Omental fat pad (tissue), 4 donors: ENCODE results near the gene BCL10. TPM values are rescaled to one million over a fixed set of nuclear protein-coding genes. Genes with fewer than 3 reads are reported as not detected.

Experiments
- ATAC-seq: fragments of 150-250 bp; one replicate; pipeline ENCODE4 v1.9.1; 2016; ENCODE audit warnings: mild to moderate bottlenecking, moderate library complexity; ENCODE audit not compliant: low FRiP score
- DNase-seq: peaks from one replicate; pipeline ENCODE4 v3.0.0-alpha.2; 2019; ENCODE audit warnings: low spot score
- total RNA-seq, 4 donors: library from RNA; depleted of rRNA; stranded (reverse); fragments of >200 nt; gene quantifications; one replicate each; pipeline ENCODE4 v1.1.0, GENCODE V29; 2016
- TF ChIP-seq, protein P1 (sequence below), 3 donors: fragments of 450-650 bp; IDR thresholded peaks; one replicate each; pipeline ENCODE4 v1.5.1; 2016 to 2017; ENCODE audit warnings: antibody characterized with exemption in 3 of 3, mild to moderate bottlenecking in 3 of 3, moderate library complexity in 2 of 3

The BCL10 gene
- total RNA-seq, 4 donors from 2014 or later = 13.9 to 21.6 (median 18.0) TPM

DNA sequence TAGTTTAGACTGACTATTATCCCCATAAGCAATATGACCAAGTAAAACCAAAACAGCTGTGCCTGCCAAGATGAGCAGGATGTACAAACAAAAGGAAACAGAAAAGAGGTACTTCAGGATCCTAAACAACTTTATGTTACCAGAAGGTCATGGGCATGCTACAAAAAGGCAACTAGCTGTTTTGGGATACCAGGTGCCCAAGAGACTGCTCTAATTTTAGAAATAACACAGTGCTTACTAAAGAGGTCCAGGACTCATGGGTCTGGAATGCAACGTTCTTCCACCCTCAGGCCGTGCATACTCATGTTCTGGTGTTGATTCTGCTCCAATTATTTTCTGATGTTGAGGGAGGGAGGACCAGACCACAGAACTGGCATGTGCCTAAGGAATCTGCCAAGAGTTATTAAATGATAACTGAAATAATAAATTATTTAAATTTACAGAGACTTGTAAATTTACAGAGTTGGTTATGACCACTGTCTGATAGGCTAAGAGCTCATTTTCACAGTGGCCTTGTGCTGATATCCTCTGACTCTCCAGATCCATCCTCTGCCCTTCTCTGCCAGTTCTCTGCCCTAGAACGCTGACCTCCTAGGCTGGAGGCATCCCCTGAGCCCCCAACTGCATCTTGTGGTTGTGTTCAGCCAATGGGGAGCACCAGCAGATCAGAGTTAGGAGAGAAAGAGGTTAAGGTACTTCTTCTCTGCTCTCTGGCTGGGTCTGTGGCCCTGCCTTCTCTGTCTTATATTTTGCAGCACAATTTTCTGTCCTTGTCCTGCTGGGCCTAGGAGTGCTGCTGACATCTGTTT is 37.7 kb upstream of the BCL10 start:
- peak; percentile 97 for ATAC-seq
- TF ChIP-seq, protein P1, sequence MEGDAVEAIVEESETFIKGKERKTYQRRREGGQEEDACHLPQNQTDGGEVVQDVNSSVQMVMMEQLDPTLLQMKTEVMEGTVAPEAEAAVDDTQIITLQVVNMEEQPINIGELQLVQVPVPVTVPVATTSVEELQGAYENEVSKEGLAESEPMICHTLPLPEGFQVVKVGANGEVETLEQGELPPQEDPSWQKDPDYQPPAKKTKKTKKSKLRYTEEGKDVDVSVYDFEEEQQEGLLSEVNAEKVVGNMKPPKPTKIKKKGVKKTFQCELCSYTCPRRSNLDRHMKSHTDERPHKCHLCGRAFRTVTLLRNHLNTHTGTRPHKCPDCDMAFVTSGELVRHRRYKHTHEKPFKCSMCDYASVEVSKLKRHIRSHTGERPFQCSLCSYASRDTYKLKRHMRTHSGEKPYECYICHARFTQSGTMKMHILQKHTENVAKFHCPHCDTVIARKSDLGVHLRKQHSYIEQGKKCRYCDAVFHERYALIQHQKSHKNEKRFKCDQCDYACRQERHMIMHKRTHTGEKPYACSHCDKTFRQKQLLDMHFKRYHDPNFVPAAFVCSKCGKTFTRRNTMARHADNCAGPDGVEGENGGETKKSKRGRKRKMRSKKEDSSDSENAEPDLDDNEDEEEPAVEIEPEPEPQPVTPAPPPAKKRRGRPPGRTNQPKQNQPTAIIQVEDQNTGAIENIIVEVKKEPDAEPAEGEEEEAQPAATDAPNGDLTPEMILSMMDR (IDR thresholded peaks at IDR 0.05) = no peak
- DNase-seq = no peak

DNA sequence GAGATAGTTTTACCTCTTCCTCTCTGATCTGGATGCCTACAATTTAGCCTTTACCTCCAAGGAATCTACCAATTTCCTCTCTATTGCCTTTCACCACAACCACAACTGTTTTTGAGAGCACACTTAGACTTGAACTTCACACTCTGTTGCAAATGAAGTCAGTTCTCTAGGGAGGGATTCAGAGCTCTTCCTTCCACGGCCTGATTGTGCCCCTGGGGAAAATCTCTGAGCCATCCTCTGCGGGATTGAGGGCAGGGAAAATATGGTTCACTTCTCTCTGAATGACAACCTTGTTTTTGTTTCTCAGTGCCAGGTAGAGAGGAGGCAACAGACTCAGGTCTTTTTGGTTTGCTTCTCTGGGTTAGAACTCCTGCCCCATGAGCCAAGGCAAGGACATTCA is 35.4 kb upstream of the BCL10 start:
- ATAC-seq = no peak
- no peak for DNase-seq
- TF ChIP-seq, protein P1 (IDR thresholded peaks at IDR 0.05) = no peak

DNA sequence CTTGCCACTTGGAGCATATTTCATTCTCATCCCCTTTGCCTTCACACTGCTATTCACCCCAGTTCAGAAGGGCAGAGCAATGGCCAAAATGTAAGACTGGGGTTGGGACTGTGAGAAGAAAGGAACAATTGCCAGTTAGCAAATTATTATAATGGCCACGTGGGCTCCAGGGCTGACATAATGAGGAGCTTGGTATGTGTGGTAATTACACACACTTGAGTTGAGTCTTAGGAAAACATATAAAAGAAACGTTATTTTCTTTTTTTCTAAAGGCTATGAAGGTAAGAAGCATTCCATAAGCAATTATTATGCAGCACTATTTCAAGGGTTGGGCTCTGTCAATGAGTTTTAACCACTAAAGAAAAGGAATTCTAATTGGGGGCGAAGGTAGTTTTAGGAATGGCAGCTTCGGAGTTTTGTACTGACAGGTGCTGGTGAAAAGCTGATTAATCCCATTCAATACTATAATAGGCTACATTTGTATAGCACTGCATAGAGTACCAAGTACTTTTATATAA is 32.5 kb upstream of the BCL10 start:
- ATAC-seq (no peak), DNase-seq (no peak)
- TF ChIP-seq, protein P1 (IDR thresholded peaks at IDR 0.05) = no peak

DNA sequence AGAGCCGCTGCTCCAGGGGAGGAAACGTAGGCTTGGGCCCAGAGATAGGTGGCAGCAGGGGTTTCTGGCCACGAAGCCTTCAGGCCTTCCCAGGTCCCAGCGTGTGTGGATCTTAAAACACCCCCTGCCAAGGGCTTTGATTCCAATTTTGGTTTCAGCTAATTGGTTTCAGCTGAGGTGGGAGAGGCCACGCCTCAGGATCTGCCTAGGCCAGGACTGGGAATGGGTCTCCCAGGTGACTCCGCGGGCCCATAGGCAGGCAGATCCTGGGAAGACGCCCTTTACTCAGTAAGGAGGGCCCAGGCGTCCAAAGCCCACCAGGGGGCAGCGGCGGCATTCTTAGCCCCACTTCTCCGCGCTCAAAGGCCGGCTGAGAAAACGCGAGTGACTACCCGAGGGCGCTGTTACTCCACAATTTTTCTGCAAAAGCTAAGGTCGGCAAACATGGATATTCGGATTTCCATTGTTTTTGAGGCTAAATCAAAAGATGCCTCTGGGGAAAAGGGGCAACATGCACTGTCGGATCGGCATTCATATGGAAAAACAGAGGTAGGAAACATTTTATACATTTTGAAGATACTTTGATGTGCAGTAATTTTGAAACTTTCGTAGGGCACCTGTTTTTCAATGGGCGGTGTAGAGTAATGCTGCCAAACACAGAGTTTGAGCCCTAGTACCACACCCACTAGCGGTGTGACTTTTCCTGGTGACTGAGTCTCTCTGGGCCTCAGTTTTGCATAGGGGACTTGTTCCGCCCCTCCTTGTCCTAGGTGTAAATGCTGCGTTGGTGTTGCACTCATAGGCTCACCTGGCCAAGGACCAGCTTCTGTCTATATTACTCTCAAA is 31.8 kb upstream of the BCL10 start:
- TF ChIP-seq, protein P1 (IDR thresholded peaks at IDR 0.05) = peak in 2 of 3 donors; percentile 87 to 91
- ATAC-seq (peak; percentile 91), DNase-seq (peak; percentile 74)

DNA sequence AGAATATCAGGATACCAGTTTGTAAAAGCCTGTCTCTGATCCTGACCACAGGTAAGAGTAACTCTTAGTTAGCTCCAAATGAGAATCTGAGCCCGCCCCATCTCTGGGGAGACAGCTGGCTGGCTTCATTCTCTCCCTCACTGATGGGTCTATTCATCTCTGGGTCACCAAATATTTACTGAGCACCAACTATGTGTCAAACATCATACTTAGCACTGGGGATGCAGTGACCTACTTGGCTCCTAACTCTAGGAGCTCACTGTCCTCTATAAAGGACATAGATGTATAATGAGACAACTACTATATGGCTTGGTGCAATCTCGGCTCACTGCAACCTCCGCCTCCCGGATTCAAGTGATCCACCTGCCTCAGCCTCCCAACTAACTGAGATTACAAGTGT is 29.8 kb upstream of the BCL10 start:
- no peak for ATAC-seq
- no peak for DNase-seq
- TF ChIP-seq, protein P1 (IDR thresholded peaks at IDR 0.05) = no peak

DNA sequence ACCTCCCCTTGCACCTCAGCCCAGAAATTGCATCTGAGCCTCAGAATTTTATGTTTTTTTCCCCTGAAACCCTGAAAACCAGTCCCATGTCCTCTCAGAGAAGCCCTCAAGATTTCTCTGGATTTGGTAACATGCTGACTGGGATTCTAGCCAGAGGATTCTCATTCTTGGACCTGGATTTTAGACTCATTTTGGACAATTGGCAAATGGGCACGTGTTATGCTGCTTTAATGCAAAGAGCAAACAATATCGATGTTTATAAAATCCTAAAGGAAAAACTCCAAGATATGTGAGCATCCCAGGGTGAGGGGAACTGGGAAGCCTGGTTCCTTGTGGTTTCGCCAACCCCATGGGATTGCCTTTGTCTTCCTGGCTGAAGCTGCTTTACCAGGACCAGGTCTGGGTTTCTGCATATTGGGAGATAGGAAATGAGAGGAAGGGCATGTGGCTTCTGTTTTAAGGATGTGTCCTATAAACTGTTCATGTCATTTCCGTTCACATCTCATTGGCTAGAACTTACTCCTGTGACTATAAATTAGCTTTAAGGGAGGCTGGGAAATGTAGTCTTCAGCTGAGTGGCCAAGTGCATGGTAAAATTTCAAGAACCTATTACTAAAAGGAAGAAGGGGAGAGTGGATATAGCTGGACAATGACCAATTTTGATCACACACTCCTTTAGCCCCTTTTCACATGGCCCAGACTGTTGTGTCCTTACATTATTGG is 27.2 kb upstream of the BCL10 start:
- DNase-seq = no peak
- TF ChIP-seq, protein P1 (IDR thresholded peaks at IDR 0.05) = no peak

More for the DNA sequence above, 27.2 kb upstream of the BCL10 start:
- no peak for ATAC-seq
